GM12874 (cell line): ENCODE data around the gene ITGB3.

ENCODE experiments used
- CTCF ChIP-seq: IDR thresholded peaks from 2 replicates; pipeline ENCODE4 v1.5.1; 2011; ENCODE audit warnings: low read depth, mild to moderate bottlenecking, control low read depth, low read length, moderate library complexity; ENCODE audit not compliant: insufficient read depth

Gene ITGB3

GRCh38 chr17:47285003-47285402 is 31.4 kb downstream of the ITGB3 start:
- no peak for TF ChIP-seq CTCF

- no peak for TF ChIP-seq CTCF
These were observed 32.7 kb downstream of the ITGB3 start for GRCh38 chr17:47286198-47286914.

GRCh38 chr17:47287068-47287467 is 33.4 kb downstream of the ITGB3 start:
- peak; percentile 41; the same call in 1 of the 2 replicates for TF ChIP-seq CTCF

GRCh38 chr17:47287639-47288038 is 34.0 kb downstream of the ITGB3 start:
- no peak for TF ChIP-seq CTCF

- TF ChIP-seq CTCF = no peak
These were observed 35.0 kb downstream of the ITGB3 start for GRCh38 chr17:47288531-47289116.

- no peak for TF ChIP-seq CTCF
These were observed 35.7 kb downstream of the ITGB3 start for GRCh38 chr17:47289302-47289701.

- TF ChIP-seq CTCF = no peak
These were observed 37.2 kb downstream of the ITGB3 start for GRCh38 chr17:47290870-47291241.
